Heart left ventricle (tissue), 13 donors: Measurements from ENCODE around the gene RCBTB2.

Source experiments
- POLR2A ChIP-seq, 2 donors: fragments of 450-650 bp; IDR thresholded peaks; one replicate each; pipeline ENCODE4 v1.6.1; 2017; ENCODE audit warnings: antibody characterized with exemption in 2 of 2, mild to moderate bottlenecking in 2 of 2, moderate library complexity in 2 of 2
- TF ChIP-seq, protein P1 (sequence below), 12 donors: fragments of 200-600 bp; sonication (generic) in 4 of 12; IDR thresholded peaks; one replicate each; pipeline versions ENCODE4 v1.5.0 to v1.8.0; 2018 to 2022; ENCODE audit warnings: antibody characterized with exemption in 12 of 12, mild to moderate bottlenecking in 5 of 12
- donor health status: ischemic (EF 13 %, LVEDD 7.1; RV severe dilation, severe dysfunction).
- donor health status: DM: no; HTN: yes; CAD: no.
- donor health status: DM: no; HTN: no; CAD: no.
- donor health status: ischemic (EF 25% LVEDD 6.9; RV normal size, moderate dysfunction).
- donor health status: ischemic (EF 25% LVEDD 5.7; RV mildly dilated, moderate dysfunction).
- donor health status: ischemic (EF 35%, LVEDD 5.7; RV mildly dilated, moderate dysfunction).
- donor health status: nonischemic (EF 11% LVEDD 7.7; RV severe dilation, severe dysfunction).
- donor health status: DM: yes; HTN: yes; CAD: no.
- donor health status: PGD.
- donor health status: ischemic (EF 29% LVEDD 5.4; RV normal size, mild dysfunction).
- donor health status: nonischemic (EF 23%, LVEDD 6.1; RV moderate dilation, normal function).

DNA sequence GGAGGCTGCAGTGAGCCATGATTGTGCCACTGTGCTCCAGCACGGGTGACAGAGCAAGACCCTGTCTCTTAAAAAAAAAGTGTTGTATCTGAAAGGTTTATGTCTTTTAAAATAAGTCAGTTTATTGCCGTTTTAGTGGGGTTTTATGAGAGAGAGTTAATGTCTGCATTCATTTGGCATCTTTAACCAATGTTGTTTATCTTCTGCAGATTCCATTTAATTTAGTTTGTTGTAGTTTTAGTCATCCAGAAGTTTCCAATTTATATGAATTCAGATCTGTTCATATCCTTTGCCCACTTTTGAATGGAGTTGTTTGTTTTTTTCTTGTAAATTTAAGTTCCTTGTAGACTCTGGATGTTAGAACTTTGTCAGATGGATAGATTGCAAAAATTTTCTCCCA is 83.2 kb downstream of the RCBTB2 start:
- TF ChIP-seq, protein P1, sequence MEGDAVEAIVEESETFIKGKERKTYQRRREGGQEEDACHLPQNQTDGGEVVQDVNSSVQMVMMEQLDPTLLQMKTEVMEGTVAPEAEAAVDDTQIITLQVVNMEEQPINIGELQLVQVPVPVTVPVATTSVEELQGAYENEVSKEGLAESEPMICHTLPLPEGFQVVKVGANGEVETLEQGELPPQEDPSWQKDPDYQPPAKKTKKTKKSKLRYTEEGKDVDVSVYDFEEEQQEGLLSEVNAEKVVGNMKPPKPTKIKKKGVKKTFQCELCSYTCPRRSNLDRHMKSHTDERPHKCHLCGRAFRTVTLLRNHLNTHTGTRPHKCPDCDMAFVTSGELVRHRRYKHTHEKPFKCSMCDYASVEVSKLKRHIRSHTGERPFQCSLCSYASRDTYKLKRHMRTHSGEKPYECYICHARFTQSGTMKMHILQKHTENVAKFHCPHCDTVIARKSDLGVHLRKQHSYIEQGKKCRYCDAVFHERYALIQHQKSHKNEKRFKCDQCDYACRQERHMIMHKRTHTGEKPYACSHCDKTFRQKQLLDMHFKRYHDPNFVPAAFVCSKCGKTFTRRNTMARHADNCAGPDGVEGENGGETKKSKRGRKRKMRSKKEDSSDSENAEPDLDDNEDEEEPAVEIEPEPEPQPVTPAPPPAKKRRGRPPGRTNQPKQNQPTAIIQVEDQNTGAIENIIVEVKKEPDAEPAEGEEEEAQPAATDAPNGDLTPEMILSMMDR (IDR thresholded peaks at IDR 0.05) = no peak
- TF ChIP-seq POLR2A (IDR thresholded peaks at IDR 0.05) = no peak
